Adrenal gland (tissue), 12 donors: ENCODE data around the gene HIGD2A. TPM values are rescaled to one million over a fixed set of nuclear protein-coding genes. Genes with fewer than 3 reads are reported as not detected.

Source experiments
- DNase-seq, 7 donors: peaks; one replicate each; pipeline ENCODE4 v3.0.0-alpha.2; 2019 to 2020
- H3K27ac ChIP-seq, 5 donors: fragments of 200-600 bp; sonication (generic) in 4 of 5; 1 replicate in 3 of 5; 2 replicates in 2 of 5; pipeline versions ENCODE4 v1.5.1 to v1.8.0; 2016 to 2020; ENCODE audit warnings: mild to moderate bottlenecking in 1 of 5
- H3K27me3 ChIP-seq: fragments of 200-600 bp; 2 replicates; pipeline ENCODE4 v1.8.0; 2021
- H3K36me3 ChIP-seq, 2 donors: fragments of 200-600 bp; replicated peaks in 1 of 2; 1 replicate in 1 of 2; 2 replicates in 1 of 2; pipeline versions ENCODE4 v1.5.1 to v1.8.0; 2018 to 2022
- H3K4me1 ChIP-seq, 2 donors: fragments of 200-600 bp; replicated peaks in 1 of 2; 1 replicate in 1 of 2; 2 replicates in 1 of 2; pipeline versions ENCODE4 v1.5.1 to v1.8.0; 2018 to 2021
- H3K4me3 ChIP-seq, 4 donors: fragments of 200-600 bp; sonication (generic) in 3 of 4; one replicate each; pipeline ENCODE4 v1.5.1; 2016 to 2018
- H3K9me3 ChIP-seq, 3 donors: fragments of 200-600 bp; sonication (generic) in 1 of 3; replicated peaks in 1 of 3; 1 replicate in 2 of 3; 2 replicates in 1 of 3; pipeline versions ENCODE4 v1.5.1 to v1.8.0; 2016 to 2021
- CTCF ChIP-seq, 6 experiments: fragments of 450-650 bp in 4 of 6; fragments of 200-600 bp in 2 of 6; sonication (generic) in 1 of 6; IDR thresholded peaks; 1 replicate in 5 of 6; 2 replicates in 1 of 6; pipeline versions ENCODE4 v1.5.1 to v1.8.0; 2016 to 2021; ENCODE audit warnings: antibody characterized with exemption in 6 of 6, mild to moderate bottlenecking in 2 of 6, moderate library complexity in 1 of 6
- POLR2A ChIP-seq, 2 donors: fragments of 450-650 bp; IDR thresholded peaks; one replicate each; pipeline ENCODE4 v1.6.1; 2017; ENCODE audit warnings: antibody characterized with exemption in 2 of 2, mild to moderate bottlenecking in 2 of 2, moderate library complexity in 1 of 2
- WGBS, 4 donors: extraction: QIAGEN DNeasy Blood & Tissue Kit in 2 of 4; methylation state at CpG; one replicate each; pipeline versions ENCODE4 v1.1.5 to v1.1.7; 2013 to 2017; 5-methylcytosine and 5-hydroxymethylcytosine counted together
- intact Hi-C, 2 donors: fragments of 100-400 bp; cut with DNase I; formaldehyde crosslinking; loops; one replicate each; pipeline versions ENCODE4 v1.14.1 to v1.15.0; 2022 to 2023
- polyA plus RNA-seq, 3 donors: library from polyadenylated mRNA; stranded (reverse); fragments of 200-250 nt in 2 of 3; fragments of 350-450 nt in 1 of 3; fragmentation: Illumina TruSeq in 1 of 3; extraction: RNeasy Lipid Tissue Mini Kit (QIAGEN cat#74804) in 1 of 3; gene quantifications; one replicate each; pipeline ENCODE4 v1.2.3, GENCODE V29; 2013 to 2014
- total RNA-seq, 9 donors: library from RNA; depleted of rRNA in 4 of 9; stranded (reverse); fragments of >200 nt in 4 of 9; fragments of 120-200 nt in 1 of 9; fragmentation: NEBNext Ultra II Directional in 1 of 9; extraction: Animal tissue kit (Norgen Biotek cat#: 25700) in 1 of 9; gene quantifications; one replicate each; pipeline versions ENCODE4 v1.1.0 to v1.2.4, GENCODE V29; 2013 to 2023
- donor health status: healthy with polysubstance abuse.
- donor health status: Bipolar disorder and iron deficiency.
- donor health status: DM: yes; HTN: yes; CAD: no.
- donor health status: DM: no; HTN: no; CAD: no.
- donor health status: DM: no; HTN: no; CAD: no.
- donor health status: DM: yes; HTN: yes; CAD: no.

Gene HIGD2A
- total and polyA plus RNA-seq, 12 donors = 112 to 492 (median 214) TPM

GRCh38 chr5:176391479-176391878 is 2.9 kb downstream of the HIGD2A start:
- peaks cover 0 to 36% of the 10 kb centered on the region in 2 donors for H3K36me3 ChIP-seq
- intact Hi-C loops = no loop called here
- no peaks in the 10 kb centered on the region for H3K9me3 ChIP-seq
- no peaks in the 10 kb centered on the region for H3K27me3 ChIP-seq
- WGBS, 4 donors = 90 to 98% (median 92%) methylated on average over 4 of the region's 4 CpGs
- no peak for DNase-seq
- no peak overlapping the region for H3K4me3 ChIP-seq
- peak overlapping the region in 1 of 5 donors; percentile 17 for H3K27ac ChIP-seq
- TF ChIP-seq POLR2A (IDR thresholded peaks at IDR 0.05) (no peak), CTCF (IDR thresholded peaks at IDR 0.05) (no peak)
- H3K4me1 ChIP-seq = peaks cover 12 to 24% of the 10 kb centered on the region in 2 donors

- WGBS, 4 donors = 77 to 85% (median 81%) methylated on average over 4 of the region's 4 CpGs
- H3K27ac ChIP-seq = peak overlapping the region in 1 of 5 donors; percentile 17
- peaks cover 12 to 19% of the 10 kb centered on the region in 2 donors for H3K4me1 ChIP-seq
- no peak for DNase-seq
- no peak for TF ChIP-seq POLR2A (IDR thresholded peaks at IDR 0.05)
- intact Hi-C loops = no loop called here
- H3K27me3 ChIP-seq = no peaks in the 10 kb centered on the region
- peaks cover 0 to 36% of the 10 kb centered on the region in 2 donors for H3K36me3 ChIP-seq
- no peaks in the 10 kb centered on the region for H3K9me3 ChIP-seq
- H3K4me3 ChIP-seq = no peak overlapping the region
These were observed 3.4 kb downstream of the HIGD2A start for GRCh38 chr5:176391999-176392398.

GRCh38 chr5:176392526-176392925 is 4.0 kb downstream of the HIGD2A start:
- H3K4me1 ChIP-seq = peaks cover 10 to 14% of the 10 kb centered on the region in 2 donors
- H3K36me3 ChIP-seq = peaks cover 0 to 36% of the 10 kb centered on the region in 2 donors
- TF ChIP-seq CTCF (IDR thresholded peaks at IDR 0.05) = no peak
- no peaks in the 10 kb centered on the region for H3K27me3 ChIP-seq
- no peak for DNase-seq
- H3K27ac ChIP-seq = no peak overlapping the region
- 68 to 91% (median 84%) methylated on average over 6 to 11 of the region's 11 CpGs for WGBS, 4 donors
- H3K4me3 ChIP-seq = no peak overlapping the region
- H3K9me3 ChIP-seq = no peaks in the 10 kb centered on the region
- intact Hi-C loops = no loop called here

GRCh38 chr5:176394096-176394495 is 5.5 kb downstream of the HIGD2A start:
- intact Hi-C loops = no loop called here
- WGBS, 4 donors = 93 to 99% (median 95%) methylated on average over 6 to 9 of the region's 9 CpGs
- TF ChIP-seq CTCF (IDR thresholded peaks at IDR 0.05) = no peak
- TF ChIP-seq POLR2A (IDR thresholded peaks at IDR 0.05) = no peak
- no peak for DNase-seq
- H3K4me3 ChIP-seq = no peak overlapping the region
- H3K9me3 ChIP-seq = no peaks in the 10 kb centered on the region
- H3K4me1 ChIP-seq = peaks cover 6 to 10% of the 10 kb centered on the region in 2 donors
- H3K36me3 ChIP-seq = peaks cover 0 to 47% of the 10 kb centered on the region in 2 donors
- no peaks in the 10 kb centered on the region for H3K27me3 ChIP-seq
- H3K27ac ChIP-seq = no peak overlapping the region
